Measurements from ENCODE around the gene HSD11B1.

- TF ChIP-seq CTCF (IDR thresholded peaks at IDR 0.05 in 4 of 5, conservative IDR thresholded peaks at IDR 0.05 in 1 of 5) (no peak), POLR2A (IDR thresholded peaks at IDR 0.05) (no peak)
Measured at GRCh38 chr1:209685821-209686220, 18.8 kb upstream of the HSD11B1 start.

Data from gastrocnemius medialis (tissue), 4 donors.